WTC11 (cell line): ENCODE measurements around the gene NGB. TPM values are rescaled to one million over a fixed set of nuclear protein-coding genes. Genes with fewer than 3 reads are reported as not detected.
"Not testable (repeated sequence)": the region's sequence is repeated elsewhere in the genome, so short reads cannot be mapped to it uniquely, and the experiment has no call there.

Experiments
- ATAC-seq: fragments of 200-7000 bp; cut with Tn5 transposase; 2 replicates; pipeline ENCODE4 v1.10.0; 2021; ENCODE audit warnings: mild to moderate bottlenecking, moderate library complexity
- CTCF ChIA-PET: fragments of 300-600 bp; sonication (Branson Sonifier 250); formaldehyde crosslinking; loops from one replicate; lab custom pipeline; 2021; ENCODE audit warnings: antibody characterized with exemption; lab: Charles Lee
- POLR2A ChIA-PET: fragments of 350-600 bp; sonication (Branson Sonifier 250); formaldehyde crosslinking; loops from one replicate; lab custom pipeline; 2021; ENCODE audit warnings: antibody characterized with exemption; lab: Charles Lee
- DNase-seq: peaks from one replicate; pipeline ENCODE4 v3.0.0; 2021; ENCODE audit warnings: low spot score
- H3K27ac Mint-ChIP-seq: 2 replicates; pipeline ENCODE4 v1.8.0; 2021; ENCODE audit warnings: mixed read lengths
- H3K27me3 Mint-ChIP-seq: 2 replicates; pipeline ENCODE4 v1.8.0; 2021; ENCODE audit warnings: low read depth, mild to moderate bottlenecking, moderate library complexity, mixed read lengths
- H3K36me3 Mint-ChIP-seq: 2 replicates; pipeline ENCODE4 v1.8.0; 2021; ENCODE audit warnings: mixed read lengths
- H3K4me1 Mint-ChIP-seq: 2 replicates; pipeline ENCODE4 v1.8.0; 2022; ENCODE audit warnings: mixed read lengths
- H3K4me3 Mint-ChIP-seq: 2 replicates; pipeline ENCODE4 v1.8.0; 2021; ENCODE audit warnings: mild to moderate bottlenecking, moderate library complexity, mixed read lengths
- H3K9me3 Mint-ChIP-seq: 2 replicates; pipeline ENCODE4 v1.8.0; 2021; ENCODE audit warnings: mixed read lengths
- ATF2 ChIP-seq: sonication (generic); formaldehyde crosslinking; IDR thresholded peaks from 2 replicates; pipeline ENCODE4 v1.8.1; 2022; ENCODE audit warnings: low read depth, missing genetic modification reagents, borderline replicate concordance
- ATF6 ChIP-seq: sonication (generic); formaldehyde crosslinking; IDR thresholded peaks from 2 replicates; pipeline ENCODE4 v1.8.1; 2023; ENCODE audit warnings: mild to moderate bottlenecking, missing genetic modification reagents
- CBFB ChIP-seq: sonication (generic); formaldehyde crosslinking; IDR thresholded peaks from 2 replicates; pipeline ENCODE4 v1.8.1; 2022; ENCODE audit warnings: mild to moderate bottlenecking, low read depth, missing genetic modification reagents
- CDX4 ChIP-seq: fragments of 250-450 bp; sonication (Bioruptor Pico); IDR thresholded peaks from 2 replicates; pipeline ENCODE4 v1.9.0; 2021; ENCODE audit warnings: moderate library complexity, mild to moderate bottlenecking, inconsistent platforms, borderline replicate concordance
- CTCF ChIP-seq: fragments of 200-600 bp; IDR thresholded peaks from 2 replicates; pipeline ENCODE4 v1.8.0; 2022; ENCODE audit warnings: antibody characterized with exemption
- E2F1 ChIP-seq: sonication (generic); formaldehyde crosslinking; IDR thresholded peaks from 2 replicates; pipeline ENCODE4 v1.8.0; 2022; ENCODE audit warnings: mild to moderate bottlenecking, missing genetic modification reagents
- E2F5 ChIP-seq: sonication (generic); formaldehyde crosslinking; IDR thresholded peaks from 2 replicates; pipeline ENCODE4 v1.8.1; 2022; ENCODE audit warnings: mild to moderate bottlenecking, moderate library complexity, missing genetic modification reagents
- ETV6 ChIP-seq: sonication (generic); formaldehyde crosslinking; IDR thresholded peaks from 2 replicates; pipeline ENCODE4 v1.8.1; 2022; ENCODE audit warnings: mild to moderate bottlenecking, missing genetic modification reagents
- IRF2 ChIP-seq: sonication (generic); formaldehyde crosslinking; IDR thresholded peaks from 2 replicates; pipeline ENCODE4 v1.8.0; 2022; ENCODE audit warnings: low read depth, missing genetic modification reagents, borderline replicate concordance
- JUN ChIP-seq: sonication (generic); formaldehyde crosslinking; IDR thresholded peaks from 2 replicates; pipeline ENCODE4 v1.8.0; 2023; ENCODE audit warnings: mild to moderate bottlenecking, missing genetic modification reagents
- KAT7 ChIP-seq: sonication (generic); formaldehyde crosslinking; IDR thresholded peaks from 2 replicates; pipeline ENCODE4 v1.8.1; 2023; ENCODE audit warnings: missing genetic modification reagents, mild to moderate bottlenecking, borderline replicate concordance
- NFYB ChIP-seq: sonication (generic); formaldehyde crosslinking; conservative IDR thresholded peaks from 2 replicates; pipeline ENCODE4 v1.8.0; 2022; ENCODE audit warnings: low read depth, missing genetic modification reagents
- NR1H2 ChIP-seq: sonication (generic); formaldehyde crosslinking; IDR thresholded peaks from 2 replicates; pipeline ENCODE4 v1.9.0; 2021; ENCODE audit warnings: mild to moderate bottlenecking, moderate library complexity, missing genetic modification reagents
- NR2C2 ChIP-seq: sonication (generic); formaldehyde crosslinking; IDR thresholded peaks from 2 replicates; pipeline ENCODE4 v1.8.0; 2022; ENCODE audit warnings: mild to moderate bottlenecking, missing genetic modification reagents
- PRRX2 ChIP-seq: fragments of 250-450 bp; sonication (Bioruptor Pico); IDR thresholded peaks from 2 replicates; pipeline ENCODE4 v1.8.0; 2021; ENCODE audit warnings: mild to moderate bottlenecking
- TP53 ChIP-seq: sonication (generic); formaldehyde crosslinking; IDR thresholded peaks from 2 replicates; pipeline ENCODE4 v1.8.1; 2023; ENCODE audit warnings: mild to moderate bottlenecking, missing genetic modification reagents
- ZMAT4 ChIP-seq: fragments of 250-450 bp; sonication (Bioruptor Pico); IDR thresholded peaks from 2 replicates; pipeline ENCODE4 v1.9.0; 2021; ENCODE audit warnings: mild to moderate bottlenecking
- ZNF219 ChIP-seq: sonication (generic); formaldehyde crosslinking; IDR thresholded peaks from 2 replicates; pipeline ENCODE4 v1.8.0; 2023; ENCODE audit warnings: missing genetic modification reagents, mild to moderate bottlenecking, borderline replicate concordance
- ZNF317 ChIP-seq: sonication (generic); formaldehyde crosslinking; IDR thresholded peaks from 2 replicates; pipeline ENCODE4 v1.8.1; 2023; ENCODE audit warnings: low read depth, mild to moderate bottlenecking, moderate library complexity, missing genetic modification reagents, borderline replicate concordance
- ZNF423 ChIP-seq: fragments of 250-450 bp; sonication (Bioruptor Pico); IDR thresholded peaks from 2 replicates; pipeline ENCODE4 v2.1.2; 2022; ENCODE audit warnings: mild to moderate bottlenecking, moderate library complexity
- total RNA-seq: library from RNA; stranded (reverse); gene quantifications from 3 replicates; pipeline ENCODE4 v1.2.3, GENCODE V29; 2021

Gene NGB
- total RNA-seq, 1 experiment from 2014 or later: 0.33 TPM

GRCh38 chr14:77284066-77284465 lies 13.1 kb upstream of the NGB start:
- ATAC-seq: no peak
- Mint-ChIP-seq H3K27ac (no peak overlapping the region), H3K4me1 (no peaks in the 10 kb centered on the region), H3K4me3 (no peak overlapping the region), H3K9me3 (no peaks in the 10 kb centered on the region)
- DNase-seq: no peak
- no peak for TF ChIP-seq KAT7 (CRISPR knock-in tag)
- TF ChIP-seq CBFB (CRISPR knock-in tag): no peak
- no peak for TF ChIP-seq NR1H2 (CRISPR knock-in tag)
- TF ChIP-seq PRRX2 (CRISPR knock-in tag): no peak
- TF ChIP-seq ZNF423 (CRISPR knock-in tag): no peak
- no peak for TF ChIP-seq NR2C2 (CRISPR knock-in tag)
- TF ChIP-seq, all 79 proteins: peak for 0
- ChIA-PET CTCF (no interaction called here), POLR2A (no interaction called here)
- Mint-ChIP-seq H3K27me3 (no peaks in the 10 kb centered on the region), H3K36me3 (peaks cover 48% of the 10 kb centered on the region)

- TF ChIP-seq ZMAT4 (no peak), CDX4 (CRISPR knock-in tag) (no peak), ZNF317 (CRISPR knock-in tag) (no peak), JUN (CRISPR knock-in tag) (no peak), CBFB (CRISPR knock-in tag) (no peak), TP53 (CRISPR knock-in tag) (no peak), ZNF219 (CRISPR knock-in tag) (no peak), ATF6 (CRISPR knock-in tag) (no peak), IRF2 (CRISPR knock-in tag) (no peak), ETV6 (CRISPR knock-in tag) (no peak), CTCF (no peak), KAT7 (CRISPR knock-in tag) (no peak), NFYB (no peak), E2F1 (CRISPR knock-in tag) (no peak), ATF2 (CRISPR knock-in tag) (no peak), E2F5 (CRISPR knock-in tag) (no peak)
- DNase-seq: no peak
- ATAC-seq: no peak
- H3K27me3 Mint-ChIP-seq: no peaks in the 10 kb centered on the region
- peaks cover 42% of the 10 kb centered on the region for H3K36me3 Mint-ChIP-seq
- H3K27ac Mint-ChIP-seq: no peak overlapping the region
- H3K4me3 Mint-ChIP-seq: no peak overlapping the region
- ChIA-PET POLR2A (no interaction called here), CTCF (no interaction called here)
- no peaks in the 10 kb centered on the region for H3K9me3 Mint-ChIP-seq
- H3K4me1 Mint-ChIP-seq: no peaks in the 10 kb centered on the region
Measured at GRCh38 chr14:77281852-77282410, 10.9 kb upstream of the NGB start.

GRCh38 chr14:77280921-77281320 lies 9.9 kb upstream of the NGB start:
- POLR2A ChIA-PET, ATAC-seq, H3K27ac Mint-ChIP-seq, H3K9me3 Mint-ChIP-seq, H3K4me1 Mint-ChIP-seq, DNase-seq, H3K27me3 Mint-ChIP-seq, H3K4me3 Mint-ChIP-seq: not testable (repeated sequence)
- CTCF ChIA-PET: interaction anchor here (1.1 kb wide), 1 partner anchor 35 kb away, joined by 3 read pairs; no protein-coding TSS in a partner anchor
- H3K36me3 Mint-ChIP-seq: peaks cover 34% of the 10 kb centered on the region
